ENCODE results near the gene NUDT3. TPM values are rescaled to one million over a fixed set of nuclear protein-coding genes. Genes with fewer than 3 reads are reported as not detected.

NUDT3 gene
- total and polyA plus RNA-seq, 4 experiments from 2014 or later, result 7.0 to 25.9 (median 18.0) TPM

DNA sequence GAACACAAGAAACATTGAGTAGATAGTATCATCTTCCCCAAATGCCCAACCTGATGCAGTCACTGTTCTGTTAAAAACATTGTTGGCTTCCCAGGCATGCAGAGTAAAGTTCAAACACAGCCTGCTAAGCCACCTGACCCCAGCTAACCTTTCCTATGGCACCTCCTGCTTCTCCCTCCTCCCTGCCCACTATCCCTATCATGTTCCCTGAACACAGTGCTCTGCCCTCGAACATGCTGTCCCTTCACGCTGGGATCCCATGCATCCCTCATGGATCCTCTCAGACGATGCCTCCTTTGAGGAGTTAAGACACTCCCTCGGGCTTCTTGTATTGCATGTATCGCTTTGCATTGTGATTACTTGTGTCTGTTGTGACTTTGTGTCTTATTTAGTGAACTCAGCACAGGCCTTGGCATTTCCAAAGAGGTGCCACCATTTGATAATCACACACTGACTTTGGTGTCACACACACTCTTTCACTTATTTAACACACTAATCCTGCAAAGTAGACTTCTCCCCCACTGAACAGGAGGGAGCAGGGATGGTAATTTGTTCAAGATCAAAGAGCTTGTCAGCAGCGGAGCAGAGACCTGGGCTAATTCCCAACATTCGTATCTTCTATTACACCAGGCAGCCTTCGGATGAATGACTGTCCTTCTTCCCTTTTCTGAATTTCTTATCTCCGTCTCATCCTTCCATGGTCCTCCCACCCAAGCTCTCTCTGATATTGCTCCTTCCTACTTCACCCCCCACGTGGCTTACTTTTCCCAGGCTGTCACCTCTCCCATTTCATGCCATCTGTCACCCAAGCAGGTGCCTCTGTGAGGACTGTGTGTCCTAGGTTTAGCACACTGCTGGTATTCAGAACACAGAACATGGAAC is 115.3 kb downstream of the NUDT3 start:
- no peak for DNase-seq
- intact Hi-C loops (cut with micrococcal nuclease), result no loop called here
- Histone ChIP-seq H3K27me3 (ENCODE audit: insufficient read depth, low read length) (no peaks in the 10 kb centered on the region), H3K4me3 (ENCODE audit: low read length in 2 of 2) (no peak overlapping the region), H3K27ac (ENCODE audit: low read depth, low read length) (no peak overlapping the region), H3K9me3 (ENCODE audit: control insufficient read depth in 1 of 2, low read length in 2 of 2) (no peaks in the 10 kb centered on the region), H3K4me1 (ENCODE audit: insufficient read depth, low read length) (no peaks in the 10 kb centered on the region), H3K36me3 (ENCODE audit: insufficient read depth, low read length) (no peaks in the 10 kb centered on the region)
- peaks cover 4 to 15% (median 7%) of the 10 kb centered on the region in 4 donors for H3K4me1 Mint-ChIP-seq
- ChIA-PET POLR2A (ENCODE audit: partially characterized antibody) (no interaction called here), CTCF (ENCODE audit: partially characterized antibody) (no interaction called here)
- no peak overlapping the region for H3K4me3 Mint-ChIP-seq
- no peaks in the 10 kb centered on the region for H3K27me3 Mint-ChIP-seq
- H3K27ac Mint-ChIP-seq, result peak overlapping the region in 3 of 7 donors; percentile 20 to 59 (median 49)
- H3K36me3 Mint-ChIP-seq, result peaks cover 8 to 14% of the 10 kb centered on the region in 2 donors
- H3K9me3 Mint-ChIP-seq, result no peaks in the 10 kb centered on the region

- no peaks in the 10 kb centered on the region for H3K9me3 ChIP-seq (ENCODE audit: control insufficient read depth in 1 of 2, low read length in 2 of 2)
- H3K27ac ChIP-seq (ENCODE audit: low read depth, low read length), result no peak overlapping the region
- ChIA-PET CTCF (ENCODE audit: partially characterized antibody) (no interaction called here), POLR2A (ENCODE audit: partially characterized antibody) (no interaction called here)
- Mint-ChIP-seq H3K36me3 (peaks cover 8 to 10% of the 10 kb centered on the region in 2 donors), H3K4me1 (peaks cover 4 to 15% (median 7%) of the 10 kb centered on the region in 4 donors), H3K4me3 (no peak overlapping the region), H3K9me3 (no peaks in the 10 kb centered on the region), H3K27ac (peak overlapping the region in 5 of 7 donors; percentile 24 to 59 (median 46)), H3K27me3 (no peaks in the 10 kb centered on the region)
- intact Hi-C loops (cut with micrococcal nuclease), result no loop called here
- no peaks in the 10 kb centered on the region for H3K4me1 ChIP-seq (ENCODE audit: insufficient read depth, low read length)
- no peak overlapping the region for H3K4me3 ChIP-seq (ENCODE audit: low read length in 2 of 2)
- H3K36me3 ChIP-seq (ENCODE audit: insufficient read depth, low read length), result no peaks in the 10 kb centered on the region
- no peak for DNase-seq
- H3K27me3 ChIP-seq (ENCODE audit: insufficient read depth, low read length), result no peaks in the 10 kb centered on the region
These were observed 116.3 kb downstream of the NUDT3 start for GRCh38 chr6:34276191-34276590.

GRCh38 chr6:34275128-34275804 is 117.2 kb downstream of the NUDT3 start:
- Mint-ChIP-seq H3K27ac (peak overlapping the region in 4 of 7 donors; percentile 2 to 56 (median 47)), H3K36me3 (peaks cover under 1 to 5% of the 10 kb centered on the region in 2 donors), H3K27me3 (no peaks in the 10 kb centered on the region), H3K9me3 (no peaks in the 10 kb centered on the region), H3K4me3 (no peak overlapping the region), H3K4me1 (peaks cover 4 to 15% (median 8%) of the 10 kb centered on the region in 4 donors)
- H3K27me3 ChIP-seq (ENCODE audit: insufficient read depth, low read length), result no peaks in the 10 kb centered on the region
- H3K27ac ChIP-seq (ENCODE audit: low read depth, low read length), result no peak overlapping the region
- H3K4me1 ChIP-seq (ENCODE audit: insufficient read depth, low read length), result no peaks in the 10 kb centered on the region
- no peak for DNase-seq
- no peak overlapping the region for H3K4me3 ChIP-seq (ENCODE audit: low read length in 2 of 2)
- ChIA-PET POLR2A (ENCODE audit: partially characterized antibody) (no interaction called here), CTCF (ENCODE audit: partially characterized antibody) (no interaction called here)
- H3K9me3 ChIP-seq (ENCODE audit: control insufficient read depth in 1 of 2, low read length in 2 of 2), result no peaks in the 10 kb centered on the region
- intact Hi-C loops (cut with micrococcal nuclease), result no loop called here
- H3K36me3 ChIP-seq (ENCODE audit: insufficient read depth, low read length), result no peaks in the 10 kb centered on the region

GRCh38 chr6:34274129-34274528 is 118.3 kb downstream of the NUDT3 start:
- no peaks in the 10 kb centered on the region for H3K9me3 Mint-ChIP-seq
- Histone ChIP-seq H3K27ac (ENCODE audit: low read depth, low read length) (no peak overlapping the region), H3K9me3 (ENCODE audit: control insufficient read depth in 1 of 2, low read length in 2 of 2) (no peaks in the 10 kb centered on the region), H3K4me3 (ENCODE audit: low read length in 2 of 2) (no peak overlapping the region), H3K4me1 (ENCODE audit: insufficient read depth, low read length) (no peaks in the 10 kb centered on the region), H3K36me3 (ENCODE audit: insufficient read depth, low read length) (no peaks in the 10 kb centered on the region), H3K27me3 (ENCODE audit: insufficient read depth, low read length) (no peaks in the 10 kb centered on the region)
- peaks cover 0 to 2% of the 10 kb centered on the region in 2 donors for H3K36me3 Mint-ChIP-seq
- no peak overlapping the region for H3K27ac Mint-ChIP-seq
- POLR2A ChIA-PET (ENCODE audit: partially characterized antibody), result interaction anchor here (0.7 kb wide), 1 partner anchor 525 kb away, joined by 5 read pairs; no protein-coding TSS in a partner anchor
- H3K27me3 Mint-ChIP-seq, result no peaks in the 10 kb centered on the region
- H3K4me1 Mint-ChIP-seq, result peaks cover 4 to 14% (median 10%) of the 10 kb centered on the region in 4 donors
- intact Hi-C loops (cut with micrococcal nuclease), result no loop called here
- CTCF ChIA-PET (ENCODE audit: partially characterized antibody), result no interaction called here
- no peak overlapping the region for H3K4me3 Mint-ChIP-seq
- DNase-seq, result no peak

DNA sequence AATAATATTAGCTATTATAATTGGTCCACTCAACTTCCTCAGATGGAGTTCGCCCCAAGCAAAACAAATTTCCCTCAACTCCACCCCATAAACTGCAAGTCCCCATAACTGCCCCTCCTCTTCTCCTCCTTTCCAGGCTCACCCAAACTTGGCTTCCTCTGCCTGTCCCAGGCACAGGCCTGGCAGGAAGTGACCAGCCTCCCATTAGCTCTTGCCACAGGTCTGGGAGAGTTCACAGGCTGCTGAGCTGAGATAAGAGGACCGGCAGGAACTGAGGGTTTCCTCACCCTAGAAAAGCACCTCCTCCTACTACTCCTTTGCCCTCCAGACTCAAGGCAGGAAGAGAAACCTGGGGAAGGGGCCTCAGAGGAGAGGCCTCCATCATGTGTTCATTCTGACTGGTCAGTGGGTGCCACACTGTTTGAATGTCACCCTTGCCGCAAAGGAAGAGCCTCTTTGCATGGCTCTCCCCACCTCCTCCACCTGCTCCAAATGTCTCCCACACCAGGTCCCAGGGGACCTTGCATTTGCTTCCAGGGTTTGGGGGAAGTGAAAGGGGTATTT is 119.1 kb downstream of the NUDT3 start:
- CTCF ChIA-PET (ENCODE audit: partially characterized antibody), result interaction anchor here (1.0 to 1.8 kb wide), 2 partner anchors 24 to 336 kb away, joined by 3 read pairs; no protein-coding TSS in a partner anchor
- no peaks in the 10 kb centered on the region for H3K9me3 Mint-ChIP-seq

DNA sequence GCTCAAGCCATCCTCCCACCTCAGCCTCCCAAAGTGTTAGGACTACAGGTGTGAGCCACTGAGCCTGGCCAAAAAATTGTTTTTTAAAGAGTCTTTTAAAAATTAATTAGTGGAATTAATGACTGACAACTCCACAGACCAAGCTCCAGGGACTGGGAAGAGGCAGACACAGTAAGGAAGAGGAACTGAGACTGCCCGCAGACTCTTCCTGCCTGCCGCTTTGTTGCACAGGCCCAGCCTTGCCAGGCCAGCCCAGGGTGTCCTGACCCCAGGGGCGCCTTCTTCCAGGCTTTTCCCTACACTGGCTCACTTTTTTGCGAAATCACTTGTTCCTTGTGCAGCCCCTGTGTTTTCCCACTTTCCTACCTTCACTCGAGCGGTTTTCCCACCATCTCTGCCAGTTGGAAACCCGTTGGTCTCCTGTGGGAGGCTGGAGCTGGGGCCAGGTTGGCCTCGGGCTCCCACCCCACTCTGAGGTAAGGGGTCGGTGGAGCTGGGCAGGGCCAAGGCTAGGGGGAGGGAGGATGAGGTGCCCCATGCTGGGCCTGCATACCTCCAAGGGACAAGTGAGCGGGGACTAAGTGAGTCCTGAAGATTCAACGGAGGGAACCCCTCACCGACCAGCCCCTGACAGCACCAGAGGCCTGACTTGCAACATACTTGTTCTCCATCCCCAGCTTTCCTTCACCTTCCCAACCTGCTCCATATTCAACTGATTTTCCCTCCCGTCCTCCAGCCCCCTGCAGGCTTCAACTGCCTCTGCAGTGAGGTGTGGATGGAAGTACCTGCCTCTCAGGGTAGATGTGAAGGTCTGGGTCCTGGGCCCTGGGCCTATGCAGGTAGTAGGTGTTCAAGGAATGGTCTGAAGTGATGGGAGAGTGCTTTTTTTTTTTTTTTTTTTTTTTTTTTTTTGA is 120.2 kb downstream of the NUDT3 start:
- POLR2A ChIA-PET (ENCODE audit: partially characterized antibody), result interaction anchor here (1.1 kb wide), 1 partner anchor 23 kb away, joined by 3 read pairs; the partner anchor contains the start of gene SMIM29
- no peak overlapping the region for H3K27ac Mint-ChIP-seq
- Histone ChIP-seq H3K36me3 (ENCODE audit: insufficient read depth, low read length) (no peaks in the 10 kb centered on the region), H3K27ac (ENCODE audit: low read depth, low read length) (no peak overlapping the region), H3K27me3 (ENCODE audit: insufficient read depth, low read length) (no peaks in the 10 kb centered on the region), H3K4me3 (ENCODE audit: low read length in 2 of 2) (no peak overlapping the region), H3K9me3 (ENCODE audit: control insufficient read depth in 1 of 2, low read length in 2 of 2) (no peaks in the 10 kb centered on the region), H3K4me1 (ENCODE audit: insufficient read depth, low read length) (no peaks in the 10 kb centered on the region)
- DNase-seq, result no peak
- no peaks in the 10 kb centered on the region for H3K27me3 Mint-ChIP-seq
- no peaks in the 10 kb centered on the region for H3K36me3 Mint-ChIP-seq
- no peaks in the 10 kb centered on the region for H3K9me3 Mint-ChIP-seq
- no peak overlapping the region for H3K4me3 Mint-ChIP-seq
- intact Hi-C loops (cut with micrococcal nuclease), result no loop called here
- CTCF ChIA-PET (ENCODE audit: partially characterized antibody), result interaction anchor here (1.0 to 1.8 kb wide), 2 partner anchors 23 to 337 kb away, joined by 3 read pairs; no protein-coding TSS in a partner anchor
- H3K4me1 Mint-ChIP-seq, result peaks cover 0 to 10% (median 8%) of the 10 kb centered on the region in 4 donors

More for the DNA sequence above, 119.1 kb downstream of the NUDT3 start:
- Mint-ChIP-seq H3K27ac (no peak overlapping the region), H3K4me1 (peaks cover 0 to 10% (median 9%) of the 10 kb centered on the region in 4 donors), H3K4me3 (no peak overlapping the region), H3K36me3 (no peaks in the 10 kb centered on the region), H3K27me3 (no peaks in the 10 kb centered on the region)
- DNase-seq, result no peak
- H3K36me3 ChIP-seq (ENCODE audit: insufficient read depth, low read length), result no peaks in the 10 kb centered on the region
- H3K27ac ChIP-seq (ENCODE audit: low read depth, low read length), result no peak overlapping the region
- POLR2A ChIA-PET (ENCODE audit: partially characterized antibody), result no interaction called here
- no peaks in the 10 kb centered on the region for H3K27me3 ChIP-seq (ENCODE audit: insufficient read depth, low read length)
- intact Hi-C loops (cut with micrococcal nuclease), result no loop called here
- H3K4me1 ChIP-seq (ENCODE audit: insufficient read depth, low read length), result no peaks in the 10 kb centered on the region
- H3K9me3 ChIP-seq (ENCODE audit: control insufficient read depth in 1 of 2, low read length in 2 of 2), result no peaks in the 10 kb centered on the region
- H3K4me3 ChIP-seq (ENCODE audit: low read length in 2 of 2), result no peak overlapping the region
